H1 (cell line): Measurements from ENCODE around the gene GALNT18.

ENCODE experiments used
- CEBPB ChIP-seq: IDR thresholded peaks from 2 replicates; pipeline ENCODE4 v1.6.1; 2012; ENCODE audit warnings: low read depth, low read length
- FOSL1 ChIP-seq: IDR thresholded peaks from 2 replicates; pipeline ENCODE4 v1.6.1; 2011; ENCODE audit warnings: mild to moderate bottlenecking, low read depth, low read length, moderate library complexity; ENCODE audit not compliant: insufficient read depth
- HDAC6 ChIP-seq: IDR thresholded peaks from one replicate; pipeline ENCODE4 v1.7.1; 2012; ENCODE audit warnings: low read depth, mild to moderate bottlenecking, inconsistent platforms, low read length, moderate library complexity
- JUND ChIP-seq: IDR thresholded peaks from 2 replicates; pipeline ENCODE4 v1.6.1; 2011; ENCODE audit warnings: mild to moderate bottlenecking, improper control_type of control experiment, low read length
- POLR2A ChIP-seq, 2 experiments: IDR thresholded peaks; 1 replicate in 1 of 2; 2 replicates in 1 of 2; pipeline ENCODE4 v1.6.1; 2011; ENCODE audit warnings: low read depth in 2 of 2, low read length in 2 of 2, mild to moderate bottlenecking in 2 of 2; ENCODE audit errors: control extremely low read depth in 1 of 2
- TF ChIP-seq, protein P1 (sequence below), 3 experiments: IDR thresholded peaks; 1 replicate in 2 of 3; 2 replicates in 1 of 3; pipeline versions ENCODE4 v1.5.1 to v1.6.1; 2011; ENCODE audit warnings: low read length in 3 of 3, mild to moderate bottlenecking in 3 of 3, inconsistent platforms in 2 of 3, low read depth in 1 of 3, moderate library complexity in 1 of 3; ENCODE audit not compliant: insufficient read depth in 1 of 3; ENCODE audit errors: control extremely low read depth in 1 of 3

DNA sequence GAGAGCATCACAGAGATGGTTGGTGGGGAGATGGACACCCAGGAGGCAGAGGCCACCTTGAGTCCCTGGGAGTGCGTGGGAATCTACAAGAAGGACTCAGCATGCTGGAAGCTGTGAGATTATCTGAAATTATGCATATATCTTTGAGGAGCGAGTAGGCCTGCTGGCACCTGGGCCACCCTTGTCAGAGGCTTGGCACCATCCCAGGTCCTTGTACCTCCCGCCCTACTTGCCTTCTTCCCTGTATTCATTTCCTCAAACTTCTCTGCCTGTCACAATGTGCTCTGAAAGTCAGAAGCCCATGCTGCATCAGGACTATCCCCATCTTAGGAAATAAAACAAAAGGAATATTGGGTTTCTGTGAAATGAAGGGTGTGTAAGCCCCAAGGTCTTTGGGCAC, 135.8 kb downstream of the GALNT18 start:
- TF ChIP-seq FOSL1 = no peak
- no peak for TF ChIP-seq POLR2A (IDR thresholded peaks at IDR 0.05; ENCODE audit: control extremely low read depth in 1 of 2, low read depth in 2 of 2, low read length in 2 of 2)
- TF ChIP-seq, protein P1, sequence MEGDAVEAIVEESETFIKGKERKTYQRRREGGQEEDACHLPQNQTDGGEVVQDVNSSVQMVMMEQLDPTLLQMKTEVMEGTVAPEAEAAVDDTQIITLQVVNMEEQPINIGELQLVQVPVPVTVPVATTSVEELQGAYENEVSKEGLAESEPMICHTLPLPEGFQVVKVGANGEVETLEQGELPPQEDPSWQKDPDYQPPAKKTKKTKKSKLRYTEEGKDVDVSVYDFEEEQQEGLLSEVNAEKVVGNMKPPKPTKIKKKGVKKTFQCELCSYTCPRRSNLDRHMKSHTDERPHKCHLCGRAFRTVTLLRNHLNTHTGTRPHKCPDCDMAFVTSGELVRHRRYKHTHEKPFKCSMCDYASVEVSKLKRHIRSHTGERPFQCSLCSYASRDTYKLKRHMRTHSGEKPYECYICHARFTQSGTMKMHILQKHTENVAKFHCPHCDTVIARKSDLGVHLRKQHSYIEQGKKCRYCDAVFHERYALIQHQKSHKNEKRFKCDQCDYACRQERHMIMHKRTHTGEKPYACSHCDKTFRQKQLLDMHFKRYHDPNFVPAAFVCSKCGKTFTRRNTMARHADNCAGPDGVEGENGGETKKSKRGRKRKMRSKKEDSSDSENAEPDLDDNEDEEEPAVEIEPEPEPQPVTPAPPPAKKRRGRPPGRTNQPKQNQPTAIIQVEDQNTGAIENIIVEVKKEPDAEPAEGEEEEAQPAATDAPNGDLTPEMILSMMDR (IDR thresholded peaks at IDR 0.05; ENCODE audit: control extremely low read depth in 1 of 3, insufficient read depth in 1 of 3, low read depth in 1 of 3, low read length in 3 of 3) = no peak
- TF ChIP-seq CEBPB = no peak
- no peak for TF ChIP-seq JUND
- TF ChIP-seq HDAC6 = no peak
